ENCODE results near the gene SLC9C1. TPM values are rescaled to one million over a fixed set of nuclear protein-coding genes. Genes with fewer than 3 reads are reported as not detected.

Gene SLC9C1
- total and polyA plus RNA-seq, 2 of the 4 experiments (the other 2 are of a cell fraction) = not detected

- Histone ChIP-seq H2AK9ac (replicated peaks; ENCODE audit: low read depth, low read length, poor library complexity) (no peak overlapping the region), H2BK5ac (ENCODE audit: low read depth, low read length, poor library complexity, severe bottlenecking) (no peak overlapping the region), H3K4me1 (ENCODE audit: control insufficient read depth, insufficient read depth, low read length) (0 out of 2 replicates have a peak, but pooled peaks cover 1% of the 10 kb centered on the region), H4K20me1 (ENCODE audit: insufficient read depth, low read length) (no peaks in the 10 kb centered on the region), H2BK20ac (ENCODE audit: low read depth, low read length) (no peak overlapping the region), H3K79me1 (ENCODE audit: low read depth in 1 of 2, low read length in 2 of 2) (no peaks in the 10 kb centered on the region), H4K91ac (ENCODE audit: insufficient read depth, low read depth, low read length) (no peak overlapping the region), H3K23ac (ENCODE audit: low read depth, low read length) (no peak overlapping the region), H3K27ac (ENCODE audit: insufficient read depth, low read length) (no peak overlapping the region), H4K5ac (ENCODE audit: low read depth, low read length) (no peak overlapping the region), H3K36me3 (ENCODE audit: control insufficient read depth, insufficient read depth, low read length) (no peaks in the 10 kb centered on the region), H2AK5ac (ENCODE audit: low read depth, low read length) (no peak overlapping the region), H3K14ac (replicated peaks; ENCODE audit: low read depth, low read length) (no peak overlapping the region), H3K56ac (ENCODE audit: extremely low read depth, insufficient read depth, low read length) (no peak overlapping the region), H3K9me1 (ENCODE audit: insufficient read depth, low read length) (peaks cover 3% of the 10 kb centered on the region; the same call in 1 of the 2 replicates), H2BK15ac (ENCODE audit: low read depth, low read length) (no peak overlapping the region), H4K8ac (ENCODE audit: low read depth in 2 of 2, low read length in 2 of 2) (no peak overlapping the region), H3K27me3 (ENCODE audit: control insufficient read depth, insufficient read depth, low read length) (no peaks in the 10 kb centered on the region), H3K9me3 (ENCODE audit: control insufficient read depth, insufficient read depth, low read length) (no peaks in the 10 kb centered on the region), H2AFZ (replicated peaks; ENCODE audit: low read length, poor library complexity) (no peak overlapping the region), H3K4ac (ENCODE audit: low read depth, low read length) (no peak overlapping the region), H3K4me2 (ENCODE audit: low read depth, low read length) (no peak overlapping the region), H2BK120ac (ENCODE audit: low read depth, low read length) (no peak overlapping the region), H3K9ac (ENCODE audit: low read depth, low read length) (no peak overlapping the region), H3K18ac (ENCODE audit: low read depth, low read length) (no peak overlapping the region), H3K4me3 (ENCODE audit: insufficient read depth, low read depth, low read length) (no peak overlapping the region)
- no peak for DNase-seq
- no peak for ATAC-seq (ENCODE audit: low read depth)
- CTCF ChIA-PET = no interaction called here
- POLR2A ChIA-PET (ENCODE audit: unreplicated experiment) = no interaction called here
- intact Hi-C loops (cut with micrococcal nuclease) (no loop called here), in situ Hi-C loops (cut with MboI; ENCODE audit: low sequenced_read_pairs) (loop anchor here (25.0 kb wide), 1 partner anchor 379 kb away; no protein-coding TSS in a partner anchor), dilution Hi-C loops (cut with HindIII; ENCODE audit: low sequenced_read_pairs, unreplicated experiment) (no loop called here)
- 80% methylated on average over 1 of the region's 5 CpGs; no CpG with 5 or more reads in 1 of the 2 experiments for WGBS, 2 experiments (ENCODE audit: extremely low coverage in 2 of 2, insufficient read length in 1 of 2)
- TF ChIP-seq MXI1 (IDR thresholded peaks at IDR 0.05; ENCODE audit: borderline replicate concordance, low read depth, low read length) = no peak
- TF ChIP-seq SMC3 (IDR thresholded peaks at IDR 0.05; ENCODE audit: low read depth, low read length) = no peak
- TF ChIP-seq NFE2L2 (IDR thresholded peaks at IDR 0.05; ENCODE audit: low read depth, low read length) = no peak
- no peak for TF ChIP-seq ELK1 (IDR thresholded peaks at IDR 0.05; ENCODE audit: borderline replicate concordance, low read depth, low read length)
- TF ChIP-seq MAZ (IDR thresholded peaks at IDR 0.05; ENCODE audit: borderline replicate concordance, low read depth, low read length) = no peak
- TF ChIP-seq MAFK (IDR thresholded peaks at IDR 0.05; ENCODE audit: low read depth, low read length) = no peak
- TF ChIP-seq RFX5 (IDR thresholded peaks at IDR 0.05; ENCODE audit: low read depth, low read length) = no peak
- TF ChIP-seq CTCF (conservative IDR thresholded peaks at IDR 0.05; ENCODE audit: low read depth, low read length) = no peak
- no peak for TF ChIP-seq USF2 (IDR thresholded peaks at IDR 0.05; ENCODE audit: low read depth, low read length)
- no peak for TF ChIP-seq POLR2A (IDR thresholded peaks at IDR 0.05; ENCODE audit: low read depth, low read length)
- TF ChIP-seq CEBPB (IDR thresholded peaks at IDR 0.05; ENCODE audit: low read depth, low read length) = no peak
- TF ChIP-seq FOS (IDR thresholded peaks at IDR 0.05; ENCODE audit: low read depth, low read length) = no peak
- TF ChIP-seq CHD1 (IDR thresholded peaks at IDR 0.05; ENCODE audit: low read depth, low read length) = no peak
- TF ChIP-seq RAD21 (IDR thresholded peaks at IDR 0.05; ENCODE audit: low read length) = no peak
- TF ChIP-seq RCOR1 (IDR thresholded peaks at IDR 0.05; ENCODE audit: insufficient replicate concordance, low read length) = no peak
- no peak for TF ChIP-seq BHLHE40 (IDR thresholded peaks at IDR 0.05; ENCODE audit: low read depth, low read length)
- no TSS peak for BruUV-seq (replicated peaks)
Observed at GRCh38 chr3:112133626-112134334, 160.2 kb downstream of the SLC9C1 start.

Data from IMR-90 (cell line).